Measurements from ENCODE around the gene DDX6.
"Not testable (repeated sequence)": the region's sequence is repeated elsewhere in the genome, so short reads cannot be mapped to it uniquely, and the experiment has no call there.

DNA sequence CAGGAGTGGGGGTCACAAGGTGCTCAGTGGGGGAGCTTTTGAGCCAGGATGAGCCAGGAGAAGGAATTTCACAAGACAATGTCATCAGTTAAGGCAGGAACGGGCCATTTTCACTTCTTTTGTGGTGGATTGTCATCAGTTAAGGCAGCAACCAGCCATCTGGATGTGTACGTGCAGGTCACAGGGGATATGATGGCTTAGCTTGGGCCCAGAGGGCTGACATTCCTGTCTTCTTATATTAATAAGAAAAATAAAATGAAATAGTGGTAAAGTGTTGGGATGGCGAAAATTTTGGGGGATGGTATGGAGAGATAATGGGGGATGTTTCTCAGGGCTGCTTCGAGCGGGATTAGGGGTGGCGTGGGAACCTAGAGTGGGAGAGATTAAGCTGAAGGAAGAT is 73.7 kb downstream of the DDX6 start:
- not testable (repeated sequence) for TF ChIP-seq CSDC2 (CRISPR knock-in tag; IDR thresholded peaks at IDR 0.05); ZFP3 (CRISPR knock-in tag; IDR thresholded peaks at IDR 0.05); ZC3H10 (CRISPR knock-in tag; IDR thresholded peaks at IDR 0.05); PPARA (CRISPR knock-in tag; IDR thresholded peaks at IDR 0.05; ENCODE audit: borderline replicate concordance); TOX (CRISPR knock-in tag; IDR thresholded peaks at IDR 0.05; ENCODE audit: borderline replicate concordance); TCF4 (CRISPR knock-in tag; IDR thresholded peaks at IDR 0.05; ENCODE audit: borderline replicate concordance); ZFP30 (CRISPR knock-in tag; IDR thresholded peaks at IDR 0.05); SNAI2 (CRISPR knock-in tag; IDR thresholded peaks at IDR 0.05); ISL1 (CRISPR knock-in tag; IDR thresholded peaks at IDR 0.05); ARNTL (CRISPR knock-in tag; IDR thresholded peaks at IDR 0.05; ENCODE audit: borderline replicate concordance, low read depth); ESRRG (CRISPR knock-in tag; IDR thresholded peaks at IDR 0.05)
- TF ChIP-seq, protein P1, sequence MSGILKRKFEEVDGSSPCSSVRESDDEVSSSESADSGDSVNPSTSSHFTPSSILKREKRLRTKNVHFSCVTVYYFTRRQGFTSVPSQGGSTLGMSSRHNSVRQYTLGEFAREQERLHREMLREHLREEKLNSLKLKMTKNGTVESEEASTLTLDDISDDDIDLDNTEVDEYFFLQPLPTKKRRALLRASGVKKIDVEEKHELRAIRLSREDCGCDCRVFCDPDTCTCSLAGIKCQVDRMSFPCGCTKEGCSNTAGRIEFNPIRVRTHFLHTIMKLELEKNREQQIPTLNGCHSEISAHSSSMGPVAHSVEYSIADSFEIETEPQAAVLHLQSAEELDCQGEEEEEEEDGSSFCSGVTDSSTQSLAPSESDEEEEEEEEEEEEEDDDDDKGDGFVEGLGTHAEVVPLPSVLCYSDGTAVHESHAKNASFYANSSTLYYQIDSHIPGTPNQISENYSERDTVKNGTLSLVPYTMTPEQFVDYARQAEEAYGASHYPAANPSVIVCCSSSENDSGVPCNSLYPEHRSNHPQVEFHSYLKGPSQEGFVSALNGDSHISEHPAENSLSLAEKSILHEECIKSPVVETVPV (CRISPR knock-in tag; IDR thresholded peaks at IDR 0.05): not testable (repeated sequence)
- TF ChIP-seq, protein P2, sequence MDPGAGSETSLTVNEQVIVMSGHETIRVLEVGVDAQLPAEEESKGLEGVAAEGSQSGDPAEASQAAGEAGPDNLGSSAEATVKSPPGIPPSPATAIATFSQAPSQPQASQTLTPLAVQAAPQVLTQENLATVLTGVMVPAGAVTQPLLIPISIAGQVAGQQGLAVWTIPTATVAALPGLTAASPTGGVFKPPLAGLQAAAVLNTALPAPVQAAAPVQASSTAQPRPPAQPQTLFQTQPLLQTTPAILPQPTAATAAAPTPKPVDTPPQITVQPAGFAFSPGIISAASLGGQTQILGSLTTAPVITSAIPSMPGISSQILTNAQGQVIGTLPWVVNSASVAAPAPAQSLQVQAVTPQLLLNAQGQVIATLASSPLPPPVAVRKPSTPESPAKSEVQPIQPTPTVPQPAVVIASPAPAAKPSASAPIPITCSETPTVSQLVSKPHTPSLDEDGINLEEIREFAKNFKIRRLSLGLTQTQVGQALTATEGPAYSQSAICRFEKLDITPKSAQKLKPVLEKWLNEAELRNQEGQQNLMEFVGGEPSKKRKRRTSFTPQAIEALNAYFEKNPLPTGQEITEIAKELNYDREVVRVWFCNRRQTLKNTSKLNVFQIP (CRISPR knock-in tag; IDR thresholded peaks at IDR 0.05; ENCODE audit: borderline replicate concordance, low read depth): not testable (repeated sequence)
- TF ChIP-seq, protein P3, sequence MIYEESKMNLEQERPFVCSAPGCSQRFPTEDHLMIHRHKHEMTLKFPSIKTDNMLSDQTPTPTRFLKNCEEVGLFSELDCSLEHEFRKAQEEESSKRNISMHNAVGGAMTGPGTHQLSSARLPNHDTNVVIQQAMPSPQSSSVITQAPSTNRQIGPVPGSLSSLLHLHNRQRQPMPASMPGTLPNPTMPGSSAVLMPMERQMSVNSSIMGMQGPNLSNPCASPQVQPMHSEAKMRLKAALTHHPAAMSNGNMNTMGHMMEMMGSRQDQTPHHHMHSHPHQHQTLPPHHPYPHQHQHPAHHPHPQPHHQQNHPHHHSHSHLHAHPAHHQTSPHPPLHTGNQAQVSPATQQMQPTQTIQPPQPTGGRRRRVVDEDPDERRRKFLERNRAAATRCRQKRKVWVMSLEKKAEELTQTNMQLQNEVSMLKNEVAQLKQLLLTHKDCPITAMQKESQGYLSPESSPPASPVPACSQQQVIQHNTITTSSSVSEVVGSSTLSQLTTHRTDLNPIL (CRISPR knock-in tag; IDR thresholded peaks at IDR 0.05; ENCODE audit: low read depth): not testable (repeated sequence)
